HEK293 (cell line): ENCODE results near the gene NOMO2.
"Not testable (repeated sequence)": the region's sequence is repeated elsewhere in the genome, so short reads cannot be mapped to it uniquely, and the experiment has no call there.

ENCODE experiments used
- CTCF ChIP-seq: fragments of 450-650 bp; formaldehyde crosslinking; IDR thresholded peaks from 2 replicates; pipeline ENCODE4 v1.5.1; 2016; ENCODE audit warnings: missing biosample characterization, missing genetic modification characterization
- ZEB2 ChIP-seq: fragments of 450-650 bp; formaldehyde crosslinking; IDR thresholded peaks from 2 replicates; pipeline ENCODE4 v1.5.1; 2016; ENCODE audit warnings: missing biosample characterization, missing genetic modification characterization
- ZNF140 ChIP-seq: fragments of 450-650 bp; formaldehyde crosslinking; IDR thresholded peaks from 2 replicates; pipeline ENCODE4 v1.5.1; 2016; ENCODE audit warnings: missing biosample characterization, missing genetic modification characterization
- TF ChIP-seq, protein P1 (sequence below): sonication (generic); formaldehyde crosslinking; IDR thresholded peaks from 2 replicates; pipeline ENCODE4 v1.8.1; 2022; ENCODE audit warnings: mild to moderate bottlenecking, moderate library complexity, missing genetic modification reagents
- TF ChIP-seq, protein P2 (sequence below): fragments of 450-650 bp; IDR thresholded peaks from 2 replicates; pipeline ENCODE4 v1.5.1; 2018; ENCODE audit warnings: missing biosample characterization, missing genetic modification characterization
- TF ChIP-seq, protein P3 (sequence below): fragments of 450-650 bp; formaldehyde crosslinking; IDR thresholded peaks from 2 replicates; pipeline ENCODE4 v1.5.1; 2016; ENCODE audit warnings: missing biosample characterization, missing genetic modification characterization, low read depth

GRCh38 chr16:18384869-18385268, 177.0 kb downstream of the NOMO2 start:
- TF ChIP-seq CTCF (tag by site-specific recombination); ZNF140; ZEB2: not testable (repeated sequence)
- TF ChIP-seq, protein P1, sequence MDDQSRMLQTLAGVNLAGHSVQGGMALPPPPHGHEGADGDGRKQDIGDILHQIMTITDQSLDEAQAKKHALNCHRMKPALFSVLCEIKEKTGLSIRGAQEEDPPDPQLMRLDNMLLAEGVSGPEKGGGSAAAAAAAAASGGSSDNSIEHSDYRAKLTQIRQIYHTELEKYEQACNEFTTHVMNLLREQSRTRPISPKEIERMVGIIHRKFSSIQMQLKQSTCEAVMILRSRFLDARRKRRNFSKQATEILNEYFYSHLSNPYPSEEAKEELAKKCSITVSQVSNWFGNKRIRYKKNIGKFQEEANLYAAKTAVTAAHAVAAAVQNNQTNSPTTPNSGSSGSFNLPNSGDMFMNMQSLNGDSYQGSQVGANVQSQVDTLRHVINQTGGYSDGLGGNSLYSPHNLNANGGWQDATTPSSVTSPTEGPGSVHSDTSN: not testable (repeated sequence)
- TF ChIP-seq, protein P2, sequence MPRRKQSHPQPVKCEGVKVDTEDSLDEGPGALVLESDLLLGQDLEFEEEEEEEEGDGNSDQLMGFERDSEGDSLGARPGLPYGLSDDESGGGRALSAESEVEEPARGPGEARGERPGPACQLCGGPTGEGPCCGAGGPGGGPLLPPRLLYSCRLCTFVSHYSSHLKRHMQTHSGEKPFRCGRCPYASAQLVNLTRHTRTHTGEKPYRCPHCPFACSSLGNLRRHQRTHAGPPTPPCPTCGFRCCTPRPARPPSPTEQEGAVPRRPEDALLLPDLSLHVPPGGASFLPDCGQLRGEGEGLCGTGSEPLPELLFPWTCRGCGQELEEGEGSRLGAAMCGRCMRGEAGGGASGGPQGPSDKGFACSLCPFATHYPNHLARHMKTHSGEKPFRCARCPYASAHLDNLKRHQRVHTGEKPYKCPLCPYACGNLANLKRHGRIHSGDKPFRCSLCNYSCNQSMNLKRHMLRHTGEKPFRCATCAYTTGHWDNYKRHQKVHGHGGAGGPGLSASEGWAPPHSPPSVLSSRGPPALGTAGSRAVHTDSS (tag by site-specific recombination): not testable (repeated sequence)
- TF ChIP-seq, protein P3, sequence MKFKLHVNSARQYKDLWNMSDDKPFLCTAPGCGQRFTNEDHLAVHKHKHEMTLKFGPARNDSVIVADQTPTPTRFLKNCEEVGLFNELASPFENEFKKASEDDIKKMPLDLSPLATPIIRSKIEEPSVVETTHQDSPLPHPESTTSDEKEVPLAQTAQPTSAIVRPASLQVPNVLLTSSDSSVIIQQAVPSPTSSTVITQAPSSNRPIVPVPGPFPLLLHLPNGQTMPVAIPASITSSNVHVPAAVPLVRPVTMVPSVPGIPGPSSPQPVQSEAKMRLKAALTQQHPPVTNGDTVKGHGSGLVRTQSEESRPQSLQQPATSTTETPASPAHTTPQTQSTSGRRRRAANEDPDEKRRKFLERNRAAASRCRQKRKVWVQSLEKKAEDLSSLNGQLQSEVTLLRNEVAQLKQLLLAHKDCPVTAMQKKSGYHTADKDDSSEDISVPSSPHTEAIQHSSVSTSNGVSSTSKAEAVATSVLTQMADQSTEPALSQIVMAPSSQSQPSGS (tag by site-specific recombination): not testable (repeated sequence)
